RPMI7951 (cell line): ENCODE results near the gene GHR. TPM values are rescaled to one million over a fixed set of nuclear protein-coding genes. Genes with fewer than 3 reads are reported as not detected.
A peak's percentile ranks its signal among the peaks of the same experiment; 100 is the strongest.

Experiments
- DNase-seq: peaks from one replicate; pipeline ENCODE4 v3.0.0-alpha.2; 2012; ENCODE audit warnings: low read depth
- total RNA-seq: library from RNA; depleted of rRNA; stranded (reverse); fragments of >200 nt; shearing (Covaris generic); gene quantifications from 2 replicates; pipeline ENCODE4 v1.2.3, GENCODE V29; 2014

GHR gene
- total RNA-seq, 1 experiment from 2014 or later, result under 0.01 TPM

GRCh38 chr5:42599106-42599505 lies 175.9 kb downstream of the GHR start:
- DNase-seq, result no peak

GRCh38 chr5:42600441-42600840 lies 177.2 kb downstream of the GHR start:
- no peak for DNase-seq

GRCh38 chr5:42604171-42604711 lies 181.0 kb downstream of the GHR start:
- DNase-seq, result no peak

GRCh38 chr5:42605490-42605889 lies 182.3 kb downstream of the GHR start:
- DNase-seq, result no peak

GRCh38 chr5:42606464-42606869 lies 183.2 kb downstream of the GHR start:
- no peak for DNase-seq

GRCh38 chr5:42611437-42611836 lies 188.2 kb downstream of the GHR start:
- no peak for DNase-seq

- DNase-seq, result peak; percentile 31
Measured at GRCh38 chr5:42612750-42613366, 189.6 kb downstream of the GHR start.

- DNase-seq, result no peak
Measured at GRCh38 chr5:42614509-42614908, 191.3 kb downstream of the GHR start.

GRCh38 chr5:42620579-42621216 lies 197.5 kb downstream of the GHR start:
- peak; percentile 8 for DNase-seq

GRCh38 chr5:42621242-42621641 lies 198.0 kb downstream of the GHR start:
- no peak for DNase-seq

- DNase-seq, result no peak
Measured at GRCh38 chr5:42621662-42622061, 198.4 kb downstream of the GHR start.

GRCh38 chr5:42624912-42625311 lies 201.7 kb downstream of the GHR start:
- no peak for DNase-seq

- no peak for DNase-seq
Measured at GRCh38 chr5:42626462-42626861, 203.2 kb downstream of the GHR start.

GRCh38 chr5:42628821-42629220 lies 205.6 kb downstream of the GHR start:
- DNase-seq, result no peak

GRCh38 chr5:42629284-42629683 lies 206.0 kb downstream of the GHR start:
- DNase-seq, result no peak

- DNase-seq, result no peak
Measured at GRCh38 chr5:42631241-42631640, 208.0 kb downstream of the GHR start.

- no peak for DNase-seq
Measured at GRCh38 chr5:42632354-42632900, 209.2 kb downstream of the GHR start.

GRCh38 chr5:42634575-42634974 lies 211.3 kb downstream of the GHR start:
- DNase-seq, result no peak

- no peak for DNase-seq
Measured at GRCh38 chr5:42636425-42636824, 213.2 kb downstream of the GHR start.

- DNase-seq, result no peak
Measured at GRCh38 chr5:42636946-42637345, 213.7 kb downstream of the GHR start.

GRCh38 chr5:42638972-42639371 lies 215.7 kb downstream of the GHR start:
- no peak for DNase-seq

- DNase-seq, result no peak
Measured at GRCh38 chr5:42640835-42641234, 217.6 kb downstream of the GHR start.

- peak; percentile 61 for DNase-seq
Measured at GRCh38 chr5:42641336-42642005, 218.2 kb downstream of the GHR start.
